HG03575 (cell line): ENCODE data around the gene NR6A1.

Source experiments
- ATAC-seq: cut with Tn5 transposase; IDR thresholded peaks from one replicate; pipeline ENCODE4 v1.9.1; 2021; ENCODE audit not compliant: unreplicated experiment, insufficient number of reproducible peaks, low FRiP score; ENCODE audit errors: extremely low read depth

NR6A1 gene

GRCh38 chr9:124766326-124766725, 4.8 kb downstream of the NR6A1 start:
- ATAC-seq, result no peak

- no peak for ATAC-seq
Observed at GRCh38 chr9:124765439-124765835, 5.7 kb downstream of the NR6A1 start.

- no peak for ATAC-seq
Observed at GRCh38 chr9:124764774-124765438, 6.2 kb downstream of the NR6A1 start.

GRCh38 chr9:124762633-124763032, 8.5 kb downstream of the NR6A1 start:
- ATAC-seq, result no peak

GRCh38 chr9:124761710-124762109, 9.4 kb downstream of the NR6A1 start:
- no peak for ATAC-seq

- no peak for ATAC-seq
Observed at GRCh38 chr9:124761196-124761595, 9.9 kb downstream of the NR6A1 start.

GRCh38 chr9:124760719-124761118, 10.4 kb downstream of the NR6A1 start:
- no peak for ATAC-seq

GRCh38 chr9:124759327-124759726, 11.8 kb downstream of the NR6A1 start:
- no peak for ATAC-seq

GRCh38 chr9:124758691-124759090, 12.4 kb downstream of the NR6A1 start:
- no peak for ATAC-seq

- ATAC-seq, result no peak
Observed at GRCh38 chr9:124758061-124758460, 13.1 kb downstream of the NR6A1 start.

- ATAC-seq, result no peak
Observed at GRCh38 chr9:124757616-124758015, 13.5 kb downstream of the NR6A1 start.

- ATAC-seq, result no peak
Observed at GRCh38 chr9:124756011-124756410, 15.1 kb downstream of the NR6A1 start.

GRCh38 chr9:124755061-124755460, 16.1 kb downstream of the NR6A1 start:
- no peak for ATAC-seq

GRCh38 chr9:124754289-124754688, 16.8 kb downstream of the NR6A1 start:
- ATAC-seq, result no peak

- no peak for ATAC-seq
Observed at GRCh38 chr9:124752967-124753366, 18.1 kb downstream of the NR6A1 start.

- ATAC-seq, result no peak
Observed at GRCh38 chr9:124749781-124750180, 21.3 kb downstream of the NR6A1 start.

- no peak for ATAC-seq
Observed at GRCh38 chr9:124749284-124749683, 21.8 kb downstream of the NR6A1 start.

GRCh38 chr9:124747065-124747464, 24.0 kb downstream of the NR6A1 start:
- ATAC-seq, result no peak

GRCh38 chr9:124743686-124744348, 27.3 kb downstream of the NR6A1 start:
- ATAC-seq, result no peak

GRCh38 chr9:124742940-124743339, 28.2 kb downstream of the NR6A1 start:
- ATAC-seq, result no peak

- ATAC-seq, result no peak
Observed at GRCh38 chr9:124741662-124742061, 29.4 kb downstream of the NR6A1 start.
